ENCODE measurements around the gene STARD7.

GRCh38 chr2:96156011-96156820, 52.4 kb downstream of the STARD7 start:
- no peak for TF ChIP-seq EZH2phosphoT487 (IDR thresholded peaks at IDR 0.05; ENCODE audit: borderline replicate concordance)
- TF ChIP-seq, protein P1, sequence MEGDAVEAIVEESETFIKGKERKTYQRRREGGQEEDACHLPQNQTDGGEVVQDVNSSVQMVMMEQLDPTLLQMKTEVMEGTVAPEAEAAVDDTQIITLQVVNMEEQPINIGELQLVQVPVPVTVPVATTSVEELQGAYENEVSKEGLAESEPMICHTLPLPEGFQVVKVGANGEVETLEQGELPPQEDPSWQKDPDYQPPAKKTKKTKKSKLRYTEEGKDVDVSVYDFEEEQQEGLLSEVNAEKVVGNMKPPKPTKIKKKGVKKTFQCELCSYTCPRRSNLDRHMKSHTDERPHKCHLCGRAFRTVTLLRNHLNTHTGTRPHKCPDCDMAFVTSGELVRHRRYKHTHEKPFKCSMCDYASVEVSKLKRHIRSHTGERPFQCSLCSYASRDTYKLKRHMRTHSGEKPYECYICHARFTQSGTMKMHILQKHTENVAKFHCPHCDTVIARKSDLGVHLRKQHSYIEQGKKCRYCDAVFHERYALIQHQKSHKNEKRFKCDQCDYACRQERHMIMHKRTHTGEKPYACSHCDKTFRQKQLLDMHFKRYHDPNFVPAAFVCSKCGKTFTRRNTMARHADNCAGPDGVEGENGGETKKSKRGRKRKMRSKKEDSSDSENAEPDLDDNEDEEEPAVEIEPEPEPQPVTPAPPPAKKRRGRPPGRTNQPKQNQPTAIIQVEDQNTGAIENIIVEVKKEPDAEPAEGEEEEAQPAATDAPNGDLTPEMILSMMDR (conservative IDR thresholded peaks at IDR 0.05; ENCODE audit: low read length), result no peak; the same call in 1 of the 2 replicates

Data from Loucy (cell line).